OCI-LY1 (cell line): ENCODE results near the gene DMWD.

Experiments
- H2AFZ ChIP-seq: fragments of 200-600 bp; sonication (generic), shearing (Covaris generic); 2 replicates; pipeline ENCODE4 v1.6.0; 2014; ENCODE audit warnings: antibody characterized with exemption, mild to moderate bottlenecking, low read length
- H3F3A ChIP-seq: fragments of 200-600 bp; sonication (generic), shearing (Covaris generic); 2 replicates; pipeline ENCODE4 v1.6.0; 2014; ENCODE audit warnings: mild to moderate bottlenecking, antibody characterized with exemption, low read length, moderate library complexity; ENCODE audit not compliant: insufficient read depth
- H3K27ac ChIP-seq: fragments of 200-600 bp; sonication (generic); 2 replicates; pipeline ENCODE4 v1.5.1; 2014; ENCODE audit warnings: low read length, mixed run types, mild to moderate bottlenecking, low read depth; ENCODE audit not compliant: poor library complexity, severe bottlenecking
- H3K27me3 ChIP-seq: fragments of 200-600 bp; sonication (generic); 2 replicates; pipeline ENCODE4 v1.6.0; 2014; ENCODE audit warnings: antibody characterized with exemption, mild to moderate bottlenecking, low read length, moderate library complexity; ENCODE audit not compliant: insufficient read depth
- H3K36me3 ChIP-seq: fragments of 200-600 bp; sonication (generic); 2 replicates; pipeline ENCODE4 v1.6.1; 2014; ENCODE audit warnings: mild to moderate bottlenecking, antibody characterized with exemption, low read length, moderate library complexity, mixed read lengths; ENCODE audit not compliant: insufficient read depth
- H3K4me1 ChIP-seq: fragments of 200-600 bp; sonication (generic); 2 replicates; pipeline ENCODE4 v1.5.1; 2014; ENCODE audit warnings: mild to moderate bottlenecking, low read length, moderate library complexity; ENCODE audit not compliant: insufficient read depth, severe bottlenecking
- H3K4me2 ChIP-seq: fragments of 200-600 bp; sonication (generic), shearing (Covaris generic); 2 replicates; pipeline ENCODE4 v1.6.1; 2014; ENCODE audit warnings: low read length
- H3K4me3 ChIP-seq: fragments of 200-600 bp; sonication (generic); 2 replicates; pipeline ENCODE4 v1.5.1; 2014; ENCODE audit warnings: low read length, low read depth, mild to moderate bottlenecking, mixed read lengths; ENCODE audit not compliant: poor library complexity, severe bottlenecking
- H3K79me2 ChIP-seq: fragments of 200-600 bp; shearing (Covaris generic); 2 replicates; pipeline ENCODE4 v1.6.1; 2016; ENCODE audit warnings: mixed run types, low read length, mixed read lengths; ENCODE audit not compliant: insufficient read depth
- H3K9ac ChIP-seq: fragments of 200-600 bp; sonication (generic), shearing (Covaris generic); 2 replicates; pipeline ENCODE4 v1.6.1; 2014; ENCODE audit warnings: mild to moderate bottlenecking, low read length, mixed read lengths
- H3K9me2 ChIP-seq: fragments of 200-600 bp; sonication (generic), shearing (Covaris generic); 2 replicates; pipeline ENCODE4 v1.6.1; 2014; ENCODE audit warnings: low read depth, mild to moderate bottlenecking, low read length, mixed read lengths
- H3K9me3 ChIP-seq: fragments of 200-600 bp; shearing (Covaris generic); 2 replicates; pipeline ENCODE4 v1.6.1; 2014; ENCODE audit warnings: low read length, mixed read lengths
- H4K20me1 ChIP-seq: fragments of 200-600 bp; sonication (generic), shearing (Covaris generic); 2 replicates; pipeline ENCODE4 v1.6.0; 2016; ENCODE audit warnings: mild to moderate bottlenecking, low read length; ENCODE audit not compliant: insufficient read depth
- EZH2 ChIP-seq: fragments of 200-600 bp; sonication (generic), shearing (Covaris generic); IDR thresholded peaks from 2 replicates; pipeline ENCODE4 v1.8.0; 2017; ENCODE audit warnings: borderline replicate concordance, mixed run types, mild to moderate bottlenecking, antibody characterized with exemption, low read length, moderate library complexity, mixed read lengths
- TF ChIP-seq, protein P1 (sequence below): fragments of 200-600 bp; sonication (generic), shearing (Covaris generic); IDR thresholded peaks from 2 replicates; pipeline ENCODE4 v1.5.1; 2017; ENCODE audit warnings: mild to moderate bottlenecking, antibody characterized with exemption, low read length, moderate library complexity, mixed read lengths

DMWD gene

DNA sequence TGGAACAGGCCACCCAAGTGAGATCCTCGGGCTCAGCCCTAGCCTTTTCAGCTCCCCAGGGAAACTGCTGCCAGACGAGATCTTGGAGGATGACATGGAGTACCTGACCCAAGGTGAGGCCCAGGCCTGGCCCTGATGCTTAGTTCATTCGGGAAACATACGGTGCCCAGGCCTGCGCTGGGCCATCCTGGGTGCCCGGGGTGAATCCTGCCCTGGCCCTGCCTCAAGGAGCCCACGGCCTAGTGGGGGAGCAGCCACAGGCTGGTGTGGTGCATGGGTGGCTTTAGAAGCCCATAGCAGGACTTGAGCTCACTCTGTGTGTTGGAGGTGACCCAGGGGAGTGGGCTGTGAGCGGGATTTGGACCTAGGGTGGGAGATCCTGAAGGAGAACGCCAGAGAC, 33.7 kb downstream of the DMWD start:
- Histone ChIP-seq H3K79me2 (no peaks in the 10 kb centered on the region), H3K9me2 (no peaks in the 10 kb centered on the region), H3K36me3 (no peaks in the 10 kb centered on the region), H3K9ac (no peak overlapping the region), H3K4me3 (no peak overlapping the region), H3K4me1 (no peaks in the 10 kb centered on the region), H3K27me3 (0 out of 2 replicates have a peak, but pooled peaks cover 4% of the 10 kb centered on the region), H3K9me3 (no peaks in the 10 kb centered on the region), H2AFZ (no peak overlapping the region), H4K20me1 (no peaks in the 10 kb centered on the region), H3K27ac (no peak overlapping the region), H3K4me2 (no peak overlapping the region), H3F3A (no peaks in the 10 kb centered on the region)
- no peak for TF ChIP-seq EZH2
- TF ChIP-seq, protein P1, sequence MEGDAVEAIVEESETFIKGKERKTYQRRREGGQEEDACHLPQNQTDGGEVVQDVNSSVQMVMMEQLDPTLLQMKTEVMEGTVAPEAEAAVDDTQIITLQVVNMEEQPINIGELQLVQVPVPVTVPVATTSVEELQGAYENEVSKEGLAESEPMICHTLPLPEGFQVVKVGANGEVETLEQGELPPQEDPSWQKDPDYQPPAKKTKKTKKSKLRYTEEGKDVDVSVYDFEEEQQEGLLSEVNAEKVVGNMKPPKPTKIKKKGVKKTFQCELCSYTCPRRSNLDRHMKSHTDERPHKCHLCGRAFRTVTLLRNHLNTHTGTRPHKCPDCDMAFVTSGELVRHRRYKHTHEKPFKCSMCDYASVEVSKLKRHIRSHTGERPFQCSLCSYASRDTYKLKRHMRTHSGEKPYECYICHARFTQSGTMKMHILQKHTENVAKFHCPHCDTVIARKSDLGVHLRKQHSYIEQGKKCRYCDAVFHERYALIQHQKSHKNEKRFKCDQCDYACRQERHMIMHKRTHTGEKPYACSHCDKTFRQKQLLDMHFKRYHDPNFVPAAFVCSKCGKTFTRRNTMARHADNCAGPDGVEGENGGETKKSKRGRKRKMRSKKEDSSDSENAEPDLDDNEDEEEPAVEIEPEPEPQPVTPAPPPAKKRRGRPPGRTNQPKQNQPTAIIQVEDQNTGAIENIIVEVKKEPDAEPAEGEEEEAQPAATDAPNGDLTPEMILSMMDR, result no peak

DNA sequence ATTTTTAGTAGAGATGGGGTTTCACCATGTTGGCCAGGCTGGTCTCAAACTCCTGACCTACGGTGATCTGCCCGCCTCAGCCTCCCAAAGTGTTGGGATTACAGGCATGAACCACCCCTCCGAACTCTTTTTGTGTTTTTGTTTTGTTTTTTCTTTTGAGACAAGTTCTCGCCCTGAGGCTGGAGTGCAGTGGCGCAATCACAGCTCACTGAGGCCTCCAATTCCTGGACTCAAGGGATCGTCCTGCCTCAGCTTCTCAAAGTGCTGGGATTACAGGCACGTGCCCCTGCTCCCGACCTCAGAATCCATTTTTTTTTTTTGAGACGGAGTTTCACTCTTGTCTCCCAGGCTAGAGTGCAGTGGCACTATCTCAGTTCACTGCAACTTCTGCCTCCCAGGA, 35.0 kb downstream of the DMWD start:
- Histone ChIP-seq H3K4me2 (no peak overlapping the region), H3K79me2 (no peaks in the 10 kb centered on the region), H3K27me3 (peaks cover 4% of the 10 kb centered on the region; the same call in 1 of the 2 replicates), H2AFZ (no peak overlapping the region), H3K4me3 (no peak overlapping the region), H4K20me1 (no peaks in the 10 kb centered on the region), H3K9me2 (no peaks in the 10 kb centered on the region), H3F3A (no peaks in the 10 kb centered on the region), H3K9me3 (no peaks in the 10 kb centered on the region), H3K9ac (no peak overlapping the region), H3K36me3 (no peaks in the 10 kb centered on the region), H3K4me1 (no peaks in the 10 kb centered on the region), H3K27ac (no peak overlapping the region)
- TF ChIP-seq, protein P1, result no peak
- no peak for TF ChIP-seq EZH2

- H3K9me2 ChIP-seq, result no peaks in the 10 kb centered on the region
- H3K4me1 ChIP-seq, result no peaks in the 10 kb centered on the region
- H4K20me1 ChIP-seq, result no peaks in the 10 kb centered on the region
- H3K4me2 ChIP-seq, result no peak overlapping the region
- no peak overlapping the region for H3K4me3 ChIP-seq
- H3K9ac ChIP-seq, result no peak overlapping the region
- no peaks in the 10 kb centered on the region for H3K9me3 ChIP-seq
- H3K36me3 ChIP-seq, result no peaks in the 10 kb centered on the region
- no peaks in the 10 kb centered on the region for H3K79me2 ChIP-seq
- no peak overlapping the region for H2AFZ ChIP-seq
- TF ChIP-seq, protein P1, result no peak
- TF ChIP-seq EZH2, result no peak
- no peaks in the 10 kb centered on the region for H3F3A ChIP-seq
- no peak overlapping the region for H3K27ac ChIP-seq
- H3K27me3 ChIP-seq, result peaks cover 4% of the 10 kb centered on the region; the same call in 1 of the 2 replicates
Measured at GRCh38 chr19:45754323-45754722, 38.3 kb downstream of the DMWD start.
